ENCODE results near the gene TRPV4. TPM values are rescaled to one million over a fixed set of nuclear protein-coding genes. Genes with fewer than 3 reads are reported as not detected.
"Not testable (repeated sequence)": the region's sequence is repeated elsewhere in the genome, so short reads cannot be mapped to it uniquely, and the experiment has no call there.

Gene TRPV4
- total RNA-seq, 1 donor from 2014 or later: 5.6 TPM

- TF ChIP-seq POLR2A (IDR thresholded peaks at IDR 0.05) (no peak), CTCF (IDR thresholded peaks at IDR 0.05) (no peak), POLR2AphosphoS5 (IDR thresholded peaks at IDR 0.05; ENCODE audit: insufficient read depth in 1 of 2, low read depth in 1 of 2) (peak in 1 of 2 donors; percentile 79)
- H3K36me3 ChIP-seq: no peaks in the 10 kb centered on the region
- H3K4me1 ChIP-seq: peaks cover 53% of the 10 kb centered on the region
- no peak overlapping the region for H3K4me3 ChIP-seq
- no peaks in the 10 kb centered on the region for H3K9me3 ChIP-seq
- H3K27ac ChIP-seq: peak overlapping the region; percentile 51
- intact Hi-C loops (cut with DNase I): no loop called here
- no peaks in the 10 kb centered on the region for H3K27me3 ChIP-seq
- DNase-seq (ENCODE audit: extremely low spot score in 2 of 2): no peak
These were observed 35.2 kb upstream of the TRPV4 start for GRCh38 chr12:109868182-109869051.

GRCh38 chr12:109864916-109865315, 31.7 kb upstream of the TRPV4 start:
- H3K36me3 ChIP-seq: no peaks in the 10 kb centered on the region
- H3K27ac ChIP-seq: peak overlapping the region; percentile 50
- DNase-seq (ENCODE audit: extremely low spot score in 2 of 2): no peak
- H3K27me3 ChIP-seq: no peaks in the 10 kb centered on the region
- TF ChIP-seq CTCF (IDR thresholded peaks at IDR 0.05): no peak
- TF ChIP-seq POLR2AphosphoS5 (IDR thresholded peaks at IDR 0.05; ENCODE audit: insufficient read depth in 1 of 2, low read depth in 1 of 2): peak in 1 of 2 donors; percentile 89
- peaks cover 43% of the 10 kb centered on the region for H3K4me1 ChIP-seq
- H3K9me3 ChIP-seq: no peaks in the 10 kb centered on the region
- intact Hi-C loops (cut with DNase I): no loop called here
- no peak overlapping the region for H3K4me3 ChIP-seq

- no peak for TF ChIP-seq POLR2A (IDR thresholded peaks at IDR 0.05)
- no peak for TF ChIP-seq CTCF (IDR thresholded peaks at IDR 0.05)
- no peak for TF ChIP-seq POLR2AphosphoS5 (IDR thresholded peaks at IDR 0.05; ENCODE audit: insufficient read depth in 1 of 2, low read depth in 1 of 2)
- Histone ChIP-seq H3K27ac (peak overlapping the region; percentile 14), H3K4me1 (peaks cover 35% of the 10 kb centered on the region), H3K27me3 (no peaks in the 10 kb centered on the region), H3K4me3 (no peak overlapping the region), H3K9me3 (no peaks in the 10 kb centered on the region), H3K36me3 (no peaks in the 10 kb centered on the region)
- DNase-seq (ENCODE audit: extremely low spot score in 2 of 2): no peak
- intact Hi-C loops (cut with DNase I): no loop called here
These were observed 30.9 kb upstream of the TRPV4 start for GRCh38 chr12:109863847-109864712.

- intact Hi-C loops (cut with DNase I); H3K27ac ChIP-seq: not testable (repeated sequence)
These were observed 29.3 kb upstream of the TRPV4 start for GRCh38 chr12:109862491-109862890.

GRCh38 chr12:109861689-109862314, 28.6 kb upstream of the TRPV4 start:
- Histone ChIP-seq H3K27ac (no peak overlapping the region), H3K4me3 (no peak overlapping the region), H3K4me1 (peaks cover 23% of the 10 kb centered on the region), H3K36me3 (peaks cover 0 to 20% of the 10 kb centered on the region in 2 donors), H3K9me3 (no peaks in the 10 kb centered on the region), H3K27me3 (no peaks in the 10 kb centered on the region)
- TF ChIP-seq POLR2AphosphoS5 (IDR thresholded peaks at IDR 0.05; ENCODE audit: insufficient read depth in 1 of 2, low read depth in 1 of 2): no peak
- no peak for TF ChIP-seq POLR2A (IDR thresholded peaks at IDR 0.05)
- no peak for TF ChIP-seq CTCF (IDR thresholded peaks at IDR 0.05)
- DNase-seq (ENCODE audit: extremely low spot score in 2 of 2): no peak
- intact Hi-C loops (cut with DNase I): no loop called here

More at GRCh38 chr12:109862491-109862890, 29.3 kb upstream of the TRPV4 start:
- H3K36me3 ChIP-seq: peaks cover 0 to 13% of the 10 kb centered on the region in 2 donors
- H3K4me3 ChIP-seq; H3K27me3 ChIP-seq; H3K9me3 ChIP-seq; DNase-seq (ENCODE audit: extremely low spot score in 2 of 2): not testable (repeated sequence)
- peaks cover 23% of the 10 kb centered on the region for H3K4me1 ChIP-seq

Data from vagina (tissue), 2 donors.